HEK293T (cell line): Measurements from ENCODE around the gene SWI5.

ENCODE experiments used
- FOXM1 ChIP-seq: fragments of 450-650 bp; IDR thresholded peaks from 2 replicates; pipeline ENCODE4 v1.6.1; 2017; ENCODE audit warnings: mild to moderate bottlenecking, borderline replicate concordance
- HDGF ChIP-seq: fragments of 450-650 bp; IDR thresholded peaks from 2 replicates; pipeline ENCODE4 v1.6.1; 2017; ENCODE audit warnings: antibody characterized with exemption, borderline replicate concordance
- LEF1 ChIP-seq: fragments of 450-650 bp; IDR thresholded peaks from 2 replicates; pipeline ENCODE4 v1.6.1; 2017; ENCODE audit warnings: mild to moderate bottlenecking, borderline replicate concordance
- SP1 ChIP-seq: fragments of 450-650 bp; IDR thresholded peaks from 2 replicates; pipeline ENCODE4 v1.6.1; 2017
- SUZ12 ChIP-seq: fragments of 450-650 bp; IDR thresholded peaks from 2 replicates; pipeline ENCODE4 v1.6.1; 2016; ENCODE audit warnings: mild to moderate bottlenecking

DNA sequence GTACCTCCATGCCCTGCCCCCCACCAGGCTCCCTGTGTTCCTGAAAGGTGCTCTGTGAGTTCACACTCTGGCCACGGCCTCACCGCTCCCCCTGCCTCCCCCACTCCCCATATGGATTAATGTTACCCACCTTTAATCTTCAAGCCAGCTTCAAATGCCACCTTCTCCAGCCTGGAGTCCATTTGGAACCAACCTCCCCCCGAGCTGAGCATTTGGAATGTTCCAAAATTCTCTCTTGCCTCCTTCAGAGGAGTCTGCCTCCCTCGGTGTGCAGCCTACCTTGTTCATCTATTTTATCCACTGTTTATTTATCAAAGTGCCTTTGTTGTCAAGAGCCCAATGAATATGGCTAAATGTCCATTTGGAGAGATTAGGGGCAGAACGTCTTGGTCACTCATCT is 4.6 kb upstream of the SWI5 start:
- TF ChIP-seq SP1 (no peak), HDGF (no peak), SUZ12 (no peak), LEF1 (no peak), FOXM1 (no peak)
